ENCODE data around the gene BCL2L11. TPM values are rescaled to one million over a fixed set of nuclear protein-coding genes. Genes with fewer than 3 reads are reported as not detected.

BCL2L11 gene
- polyA plus RNA-seq, 6 donors from 2014 or later, result 17.2 to 29.7 (median 20.2) TPM

GRCh38 chr2:111157798-111158197 lies 37.1 kb downstream of the BCL2L11 start:
- H3K27me3 Mint-ChIP-seq, result no peaks in the 10 kb centered on the region
- ATAC-seq (ENCODE audit: low read depth in 2 of 2), result peak; percentile 66 to 70
- peaks cover 7 to 16% of the 10 kb centered on the region in 2 donors for H3K36me3 Mint-ChIP-seq
- no peaks in the 10 kb centered on the region for H3K9me3 Mint-ChIP-seq
- peak overlapping the region; percentile 4 to 65 (median 42) for H3K4me3 Mint-ChIP-seq
- H3K27ac Mint-ChIP-seq, result peak overlapping the region; percentile 83 to 97 (median 91)
- H3K4me1 Mint-ChIP-seq, result peaks cover 47 to 72% (median 61%) of the 10 kb centered on the region in 3 donors
- DNase-seq, result peak; percentile 60

GRCh38 chr2:111159641-111160040 lies 38.9 kb downstream of the BCL2L11 start:
- no peak for ATAC-seq (ENCODE audit: low read depth in 2 of 2)
- H3K27ac Mint-ChIP-seq, result peak overlapping the region in 3 of 6 donors; percentile 32 to 89 (median 78)
- H3K9me3 Mint-ChIP-seq, result no peaks in the 10 kb centered on the region
- no peak for DNase-seq
- no peaks in the 10 kb centered on the region for H3K27me3 Mint-ChIP-seq
- H3K36me3 Mint-ChIP-seq, result peaks cover 7 to 15% of the 10 kb centered on the region in 2 donors
- peaks cover 48 to 76% (median 67%) of the 10 kb centered on the region in 3 donors for H3K4me1 Mint-ChIP-seq
- H3K4me3 Mint-ChIP-seq, result no peak overlapping the region

DNA sequence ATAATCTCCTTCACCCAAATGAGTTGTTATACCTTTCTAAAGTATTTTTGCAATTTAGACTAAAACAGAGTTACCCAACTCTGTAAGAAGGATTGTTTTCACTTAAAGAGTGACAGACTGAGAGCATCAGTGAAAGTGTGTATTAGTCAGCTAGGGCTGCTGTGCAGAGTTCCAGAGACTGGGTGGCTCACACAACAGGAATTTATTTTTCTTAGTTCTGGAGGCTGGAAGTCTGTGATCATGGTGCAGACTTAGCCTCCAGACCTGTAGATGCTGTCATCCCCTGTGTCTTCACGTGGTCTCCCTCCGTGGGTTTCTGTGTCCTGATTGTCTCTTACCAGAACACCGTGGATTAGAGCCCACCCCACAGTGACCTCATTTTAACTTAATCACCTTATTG lies 40.0 kb downstream of the BCL2L11 start:
- DNase-seq (no peak), ATAC-seq (ENCODE audit: low read depth in 2 of 2) (no peak)
- Mint-ChIP-seq H3K36me3 (peaks cover 16 to 25% of the 10 kb centered on the region in 2 donors), H3K4me1 (peaks cover 45 to 65% (median 57%) of the 10 kb centered on the region in 3 donors), H3K4me3 (no peak overlapping the region), H3K27me3 (no peaks in the 10 kb centered on the region), H3K27ac (peak overlapping the region in 2 of 6 donors; percentile 81 to 89), H3K9me3 (no peaks in the 10 kb centered on the region)

DNA sequence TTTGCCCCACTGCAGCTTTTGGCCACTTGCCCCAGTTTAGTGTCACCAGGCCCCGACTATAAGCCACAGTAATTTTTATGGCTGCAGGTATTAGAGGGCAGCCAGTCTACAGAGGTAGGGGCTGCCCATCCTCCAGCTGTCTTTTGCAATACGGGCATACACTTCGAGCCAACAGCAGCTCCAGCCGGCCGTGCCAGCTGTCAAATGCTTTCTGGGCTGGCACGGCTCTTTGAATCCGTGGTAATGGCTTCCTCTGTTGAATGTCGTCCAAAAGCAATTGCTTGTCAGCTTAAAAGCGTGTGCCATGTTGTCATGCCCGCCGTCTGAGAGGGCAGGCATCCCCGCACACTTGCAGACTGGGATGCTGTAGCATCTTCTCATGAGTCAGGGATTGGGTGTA lies 41.3 kb downstream of the BCL2L11 start:
- H3K4me3 Mint-ChIP-seq, result peak overlapping the region in 1 of 8 donors; percentile 47
- no peaks in the 10 kb centered on the region for H3K9me3 Mint-ChIP-seq
- peak overlapping the region in 1 of 6 donors; percentile 68 for H3K27ac Mint-ChIP-seq
- peaks cover 17 to 25% of the 10 kb centered on the region in 2 donors for H3K36me3 Mint-ChIP-seq
- H3K4me1 Mint-ChIP-seq, result peaks cover 33 to 53% (median 45%) of the 10 kb centered on the region in 3 donors
- no peaks in the 10 kb centered on the region for H3K27me3 Mint-ChIP-seq
- ATAC-seq (ENCODE audit: low read depth in 2 of 2), result no peak
- no peak for DNase-seq

- H3K4me1 Mint-ChIP-seq, result peaks cover 25 to 51% (median 41%) of the 10 kb centered on the region in 3 donors
- no peak for DNase-seq
Observed at GRCh38 chr2:111162718-111163331, 42.1 kb downstream of the BCL2L11 start.

DNA sequence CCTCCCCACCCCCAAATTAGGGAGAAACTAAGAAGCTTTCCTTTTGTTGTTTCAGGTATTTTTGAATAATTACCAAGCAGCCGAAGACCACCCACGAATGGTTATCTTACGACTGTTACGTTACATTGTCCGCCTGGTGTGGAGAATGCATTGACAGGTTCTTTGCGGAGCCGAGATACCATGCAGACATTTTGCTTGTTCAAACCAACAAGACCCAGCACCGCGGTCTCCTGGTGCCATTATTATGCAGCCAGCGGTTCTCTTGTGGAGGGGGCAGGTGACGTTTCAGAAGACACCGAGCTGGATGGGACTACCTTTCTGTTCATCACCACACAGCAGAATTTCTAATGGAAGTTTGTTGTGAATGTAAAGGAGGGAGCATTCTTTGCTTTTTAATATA lies 43.4 kb downstream of the BCL2L11 start:
- Mint-ChIP-seq H3K36me3 (peaks cover 17 to 25% of the 10 kb centered on the region in 2 donors), H3K27ac (no peak overlapping the region)

More at GRCh38 chr2:111162718-111163331, 42.1 kb downstream of the BCL2L11 start:
- Mint-ChIP-seq H3K27me3 (no peaks in the 10 kb centered on the region), H3K4me3 (peak overlapping the region in 2 of 8 donors; percentile 27 to 59), H3K27ac (peak overlapping the region in 5 of 6 donors; percentile 24 to 80 (median 78)), H3K9me3 (no peaks in the 10 kb centered on the region), H3K36me3 (peaks cover 17 to 25% of the 10 kb centered on the region in 2 donors)
- peak in 1 of 2 donors; percentile 21 for ATAC-seq (ENCODE audit: low read depth in 2 of 2)

GRCh38 chr2:111165084-111165483 lies 44.4 kb downstream of the BCL2L11 start:
- DNase-seq (no peak), ATAC-seq (ENCODE audit: low read depth in 2 of 2) (no peak)
- Mint-ChIP-seq H3K9me3 (no peaks in the 10 kb centered on the region), H3K36me3 (peaks cover 14 to 25% of the 10 kb centered on the region in 2 donors), H3K4me1 (peaks cover 16 to 33% (median 29%) of the 10 kb centered on the region in 3 donors), H3K27me3 (no peaks in the 10 kb centered on the region), H3K4me3 (peak overlapping the region in 1 of 8 donors; percentile 6), H3K27ac (peak overlapping the region in 1 of 6 donors; percentile 20)

More for the DNA sequence above, 43.4 kb downstream of the BCL2L11 start:
- ATAC-seq (ENCODE audit: low read depth in 2 of 2) (no peak), DNase-seq (no peak)
- Mint-ChIP-seq H3K4me3 (peak overlapping the region in 1 of 8 donors; percentile 29), H3K9me3 (no peaks in the 10 kb centered on the region), H3K27me3 (no peaks in the 10 kb centered on the region), H3K4me1 (peaks cover 18 to 41% (median 36%) of the 10 kb centered on the region in 3 donors)

- no peaks in the 10 kb centered on the region for H3K27me3 Mint-ChIP-seq
- H3K36me3 Mint-ChIP-seq, result peaks cover 10 to 25% of the 10 kb centered on the region in 2 donors
- H3K27ac Mint-ChIP-seq, result no peak overlapping the region
- ATAC-seq (ENCODE audit: low read depth in 2 of 2) (no peak), DNase-seq (no peak)
- peaks cover 9 to 25% (median 23%) of the 10 kb centered on the region in 3 donors for H3K4me1 Mint-ChIP-seq
- H3K4me3 Mint-ChIP-seq, result no peak overlapping the region
- H3K9me3 Mint-ChIP-seq, result no peaks in the 10 kb centered on the region
Observed at GRCh38 chr2:111166115-111166514, 45.4 kb downstream of the BCL2L11 start.

- DNase-seq (no peak), ATAC-seq (ENCODE audit: low read depth in 2 of 2) (no peak)
- Mint-ChIP-seq H3K27me3 (no peaks in the 10 kb centered on the region), H3K36me3 (peaks cover 10 to 20% of the 10 kb centered on the region in 2 donors), H3K27ac (peak overlapping the region in 1 of 6 donors; percentile 49), H3K4me3 (no peak overlapping the region), H3K4me1 (peaks cover 8 to 19% (median 15%) of the 10 kb centered on the region in 3 donors), H3K9me3 (no peaks in the 10 kb centered on the region)
Observed at GRCh38 chr2:111167076-111167862, 46.6 kb downstream of the BCL2L11 start.

DNA sequence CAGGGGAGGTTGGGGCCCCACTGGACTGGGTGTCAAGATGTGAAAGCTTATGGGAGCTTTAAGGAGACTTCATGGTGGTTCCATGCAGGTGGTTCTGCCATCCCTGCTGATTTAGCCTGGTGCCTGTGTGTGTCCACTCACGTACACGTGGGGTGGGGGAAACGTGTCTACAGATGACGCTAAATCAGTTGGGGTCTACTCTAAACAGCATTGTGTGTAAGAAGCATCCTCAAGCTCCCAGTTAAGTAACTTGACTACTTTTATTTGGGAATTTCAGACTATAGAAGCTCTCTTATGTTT lies 47.1 kb downstream of the BCL2L11 start:
- peaks cover 10 to 15% of the 10 kb centered on the region in 2 donors for H3K36me3 Mint-ChIP-seq
- H3K27me3 Mint-ChIP-seq, result no peaks in the 10 kb centered on the region
- no peak overlapping the region for H3K4me3 Mint-ChIP-seq
- ATAC-seq (ENCODE audit: low read depth in 2 of 2), result no peak
- H3K4me1 Mint-ChIP-seq, result peaks cover 6 to 14% (median 11%) of the 10 kb centered on the region in 3 donors
- no peak for DNase-seq
- peak overlapping the region in 1 of 6 donors; percentile 31 for H3K27ac Mint-ChIP-seq
- H3K9me3 Mint-ChIP-seq, result no peaks in the 10 kb centered on the region

GRCh38 chr2:111168528-111169239 lies 48.0 kb downstream of the BCL2L11 start:
- no peak for DNase-seq
- ATAC-seq (ENCODE audit: low read depth in 2 of 2), result peak in 1 of 2 donors; percentile 32
- Mint-ChIP-seq H3K36me3 (peaks cover 10 to 13% of the 10 kb centered on the region in 2 donors), H3K27ac (peak overlapping the region in 2 of 6 donors; percentile 4 to 31), H3K27me3 (no peaks in the 10 kb centered on the region), H3K9me3 (no peaks in the 10 kb centered on the region), H3K4me1 (peaks cover 4 to 8% (median 6%) of the 10 kb centered on the region in 3 donors), H3K4me3 (no peak overlapping the region)

- ATAC-seq (ENCODE audit: low read depth in 2 of 2), result no peak
- Mint-ChIP-seq H3K9me3 (no peaks in the 10 kb centered on the region), H3K36me3 (peaks cover 10 to 13% of the 10 kb centered on the region in 2 donors), H3K4me3 (peak overlapping the region in 1 of 8 donors; percentile 5), H3K27ac (peak overlapping the region in 1 of 6 donors; percentile 54), H3K27me3 (peaks cover 0 to 1% (median under 1%) of the 10 kb centered on the region in 3 donors), H3K4me1 (peaks cover 4 to 8% (median 6%) of the 10 kb centered on the region in 3 donors)
- DNase-seq, result no peak
Observed at GRCh38 chr2:111169268-111169667, 48.6 kb downstream of the BCL2L11 start.

DNA sequence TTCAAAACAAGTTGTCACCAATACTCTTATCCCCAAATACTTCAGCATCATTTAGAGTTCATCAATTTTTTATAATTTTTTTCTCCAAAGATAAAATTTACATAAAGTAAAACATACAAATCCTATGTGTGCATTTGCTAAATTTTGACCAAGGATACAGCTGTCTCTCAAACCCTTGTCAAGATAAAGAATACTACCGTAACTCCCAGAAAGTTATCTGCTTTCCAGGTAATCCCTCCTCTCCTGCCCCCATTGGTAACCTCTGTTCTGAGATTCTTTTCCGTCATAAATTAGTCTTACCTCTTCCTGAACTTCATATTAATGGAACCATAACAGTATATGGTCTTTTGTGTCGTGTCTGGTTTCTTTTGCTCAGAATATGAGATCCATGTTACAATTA lies 49.2 kb downstream of the BCL2L11 start:
- Mint-ChIP-seq H3K27ac (peak overlapping the region in 1 of 6 donors; percentile 51), H3K4me1 (peaks cover 4 to 8% (median 6%) of the 10 kb centered on the region in 3 donors), H3K27me3 (peaks cover 0 to 8% (median 6%) of the 10 kb centered on the region in 3 donors), H3K4me3 (no peak overlapping the region), H3K36me3 (peaks cover 7 to 9% of the 10 kb centered on the region in 2 donors), H3K9me3 (no peaks in the 10 kb centered on the region)
- ATAC-seq (ENCODE audit: low read depth in 2 of 2), result no peak
- no peak for DNase-seq

Measured in naive B cell (primary cell).